Measurements from ENCODE around the gene DST.

GRCh38 chr6:56440551-56440981 lies 202.1 kb downstream of the DST start:
- TF ChIP-seq, protein P1, sequence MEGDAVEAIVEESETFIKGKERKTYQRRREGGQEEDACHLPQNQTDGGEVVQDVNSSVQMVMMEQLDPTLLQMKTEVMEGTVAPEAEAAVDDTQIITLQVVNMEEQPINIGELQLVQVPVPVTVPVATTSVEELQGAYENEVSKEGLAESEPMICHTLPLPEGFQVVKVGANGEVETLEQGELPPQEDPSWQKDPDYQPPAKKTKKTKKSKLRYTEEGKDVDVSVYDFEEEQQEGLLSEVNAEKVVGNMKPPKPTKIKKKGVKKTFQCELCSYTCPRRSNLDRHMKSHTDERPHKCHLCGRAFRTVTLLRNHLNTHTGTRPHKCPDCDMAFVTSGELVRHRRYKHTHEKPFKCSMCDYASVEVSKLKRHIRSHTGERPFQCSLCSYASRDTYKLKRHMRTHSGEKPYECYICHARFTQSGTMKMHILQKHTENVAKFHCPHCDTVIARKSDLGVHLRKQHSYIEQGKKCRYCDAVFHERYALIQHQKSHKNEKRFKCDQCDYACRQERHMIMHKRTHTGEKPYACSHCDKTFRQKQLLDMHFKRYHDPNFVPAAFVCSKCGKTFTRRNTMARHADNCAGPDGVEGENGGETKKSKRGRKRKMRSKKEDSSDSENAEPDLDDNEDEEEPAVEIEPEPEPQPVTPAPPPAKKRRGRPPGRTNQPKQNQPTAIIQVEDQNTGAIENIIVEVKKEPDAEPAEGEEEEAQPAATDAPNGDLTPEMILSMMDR (IDR thresholded peaks at IDR 0.05) = no peak
- TF ChIP-seq POLR2A (IDR thresholded peaks at IDR 0.05) = no peak

Measured in heart left ventricle (tissue), 13 donors.